K562 (cell line): ENCODE measurements around the gene SIRPG. TPM values are rescaled to one million over a fixed set of nuclear protein-coding genes. Genes with fewer than 3 reads are reported as not detected.
A peak's percentile ranks its signal among the peaks of the same experiment; 100 is the strongest.

Experiments
- ATAC-seq: fragments of 200-7000 bp; cut with Tn5 transposase; 3 replicates; pipeline ENCODE4 v1.9.1; 2020; ENCODE audit warnings: moderate library complexity
- BruUV-seq: library from RNA; stranded (reverse); fragments of 400-500 nt; replicated peaks from 2 replicates; lab custom pipeline; 2021; lab: Mats Ljungman, UMichigan
- CTCF ChIA-PET: fragments of 300-600 bp; formaldehyde crosslinking; extraction: SDS; loops from one replicate; lab custom pipeline; 2021; ENCODE audit warnings: low intra/inter-chr PET ratio; lab: Yijun Ruan, JAX
- POLR2A ChIA-PET: fragments of 300-600, 350-650 bp; sonication (Branson Sonifier 250); formaldehyde crosslinking; extraction: SDS; loops from one replicate; lab custom pipeline; 2021; ENCODE audit warnings: antibody characterized with exemption, inconsistent platforms; lab: Yijun Ruan, JAX
- DNase-seq, 4 experiments: peaks; one replicate each; pipeline versions ENCODE4 v3.0.0 to v3.0.0-alpha.2; 2011 to 2018; ENCODE audit warnings: low spot score in 3 of 4, mixed read lengths in 3 of 4; ENCODE audit errors: extremely low read depth in 1 of 4
- FAIRE-seq: peaks from 2 replicates; lab custom pipeline; 2011; peaks lifted over from hg19 to GRCh38; lab: Jason Lieb, UNC
- H2AFZ ChIP-seq: 2 replicates; pipeline ENCODE4 v1.6.0; 2011; ENCODE audit warnings: low read depth, low read length, control low read depth, inconsistent platforms
- H3K27ac ChIP-seq: fragments of 200-600 bp; 3 replicates; pipeline ENCODE4 v1.8.0; 2011; ENCODE audit warnings: low read depth, mild to moderate bottlenecking, control low read depth, inconsistent platforms, low read length, moderate library complexity, mixed read lengths; ENCODE audit errors: extremely low read depth
- H3K27me3 ChIP-seq, 2 experiments: fragments of 300-600 bp in 1 of 2; 2 replicates in 1 of 2; 3 replicates in 1 of 2; pipeline versions ENCODE4 v1.6.0 to v1.8.0; 2011; ENCODE audit warnings: inconsistent platforms in 2 of 2, low read length in 2 of 2, mild to moderate bottlenecking in 1 of 2, mixed read lengths in 1 of 2, moderate library complexity in 1 of 2; ENCODE audit not compliant: control insufficient read depth in 2 of 2, insufficient read depth in 2 of 2
- H3K36me3 ChIP-seq: fragments of 300-600 bp; 3 replicates; pipeline ENCODE4 v1.8.0; 2011; ENCODE audit warnings: mild to moderate bottlenecking, low read length, inconsistent platforms; ENCODE audit not compliant: control insufficient read depth, insufficient read depth
- H3K4me1 ChIP-seq, 2 experiments: fragments of 200-600 bp in 1 of 2; replicated peaks in 1 of 2; 2 replicates in 1 of 2; 3 replicates in 1 of 2; pipeline versions ENCODE4 v1.5.1 to v1.8.0; 2011; ENCODE audit warnings: inconsistent platforms in 2 of 2, low read length in 2 of 2, mild to moderate bottlenecking in 1 of 2, mixed read lengths in 1 of 2, moderate library complexity in 1 of 2; ENCODE audit not compliant: control insufficient read depth in 2 of 2, insufficient read depth in 2 of 2
- H3K4me2 ChIP-seq: 2 replicates; pipeline ENCODE4 v1.6.1; 2011; ENCODE audit warnings: low read length, control low read depth, inconsistent platforms, mixed read lengths; ENCODE audit not compliant: insufficient read depth
- H3K4me3 ChIP-seq: fragments of 200-600 bp; sonication (generic), shearing (Covaris generic); 2 replicates; pipeline ENCODE4 v1.5.1; 2016; ENCODE audit warnings: control low read depth, inconsistent platforms
- H3K79me2 ChIP-seq: fragments of 200-600 bp; 3 replicates; pipeline ENCODE4 v1.8.0; 2011; ENCODE audit warnings: low read length, inconsistent platforms; ENCODE audit not compliant: control insufficient read depth, insufficient read depth
- H3K9ac ChIP-seq, 2 experiments: 2 replicates each; pipeline versions ENCODE4 v1.6.0 to v1.6.1; 2011; ENCODE audit warnings: low read depth in 2 of 2, low read length in 2 of 2, control low read depth in 1 of 2, inconsistent platforms in 1 of 2, mild to moderate bottlenecking in 1 of 2, mixed read lengths in 1 of 2; ENCODE audit not compliant: insufficient read depth in 1 of 2
- H3K9me1 ChIP-seq: one replicate; pipeline ENCODE4 v1.6.0; 2011; ENCODE audit warnings: inconsistent platforms, mild to moderate bottlenecking, low read length, moderate library complexity; ENCODE audit not compliant: control insufficient read depth, insufficient read depth
- H3K9me3 ChIP-seq: replicated peaks from 2 replicates; pipeline ENCODE4 v1.5.1; 2011; ENCODE audit warnings: low read depth, low read length, inconsistent platforms; ENCODE audit not compliant: control insufficient read depth, insufficient read depth
- H4K20me1 ChIP-seq: replicated peaks from 2 replicates; pipeline ENCODE4 v1.6.1; 2011; ENCODE audit warnings: low read length, inconsistent platforms, mixed read lengths; ENCODE audit not compliant: control insufficient read depth, insufficient read depth
- BRCA1 ChIP-seq, 2 experiments: fragments of 450-650 bp in 1 of 2; sonication (generic) in 1 of 2; formaldehyde crosslinking in 1 of 2; IDR thresholded peaks; 2 replicates each; pipeline versions ENCODE4 v1.5.0 to v1.6.1; 2017 to 2020; ENCODE audit warnings: mild to moderate bottlenecking in 1 of 2, missing genetic modification reagents in 1 of 2
- EP400 ChIP-seq: fragments of 450-650 bp; IDR thresholded peaks from 2 replicates; pipeline ENCODE4 v1.6.1; 2017; ENCODE audit warnings: antibody characterized with exemption, mild to moderate bottlenecking, moderate library complexity
- GATA2 ChIP-seq: sonication (generic); formaldehyde crosslinking; IDR thresholded peaks from 2 replicates; pipeline ENCODE4 v1.4.0; 2020; ENCODE audit warnings: mild to moderate bottlenecking, missing genetic modification reagents
- SMC3 ChIP-seq: conservative IDR thresholded peaks from 2 replicates; pipeline ENCODE4 v1.6.1; 2011; ENCODE audit warnings: low read depth, low read length, improper control_type of control experiment; ENCODE audit not compliant: insufficient read depth
- ZBED1 ChIP-seq: IDR thresholded peaks from 2 replicates; pipeline ENCODE4 v1.6.1; 2014
- ZEB2 ChIP-seq: fragments of 450-650 bp; IDR thresholded peaks from 2 replicates; pipeline ENCODE4 v1.6.1; 2016
- WGBS: fragments of 100-300 bp; shearing (Covaris generic); methylation state at CpG from one replicate; pipeline ENCODE4 v1.1.6; 2016; ENCODE audit warnings: low coverage, mixed read lengths; ENCODE audit not compliant: insufficient coverage; ENCODE audit errors: missing lambda C conversion rate; 5-methylcytosine and 5-hydroxymethylcytosine counted together
- in situ Hi-C: fragments of 300-500 bp; cut with MboI; formaldehyde crosslinking; loops from 4 replicates; pipeline ENCODE4 v1.15.0; 2018; ENCODE audit warnings: inconsistent platforms, mixed read lengths
- intact Hi-C: fragments of 100-400 bp; cut with micrococcal nuclease; formaldehyde crosslinking; loops from 2 replicates; pipeline ENCODE4 v1.14.2; 2022
- polyA plus RNA-seq, 8 experiments: library from polyadenylated mRNA; depleted of rRNA in 4 of 8; stranded (reverse) in 5 of 8; unstranded in 3 of 8; fragments of >200 nt; fragmentation: Nextera tagmentation in 2 of 8; fragmentation: Illumina TruSeq in 1 of 8; extraction: Ambion mirVana in 2 of 8; extraction: Trizol in 1 of 8; gene quantifications; 2 replicates each; pipeline versions ENCODE4 v1.2.1 to v1.2.3, GENCODE V29; 2011 to 2014; ENCODE audit warnings: inconsistent platforms in 1 of 8, missing spikeins in 1 of 8
- total RNA-seq, 7 experiments: library from RNA; depleted of rRNA in 6 of 7; stranded (reverse); fragments of >200 nt in 6 of 7; fragmentation: Illumina TruSeq in 2 of 7; extraction: Trizol in 2 of 7; gene quantifications; 2 replicates each; pipeline versions ENCODE4 v1.2.1 to v1.2.3, GENCODE V29; 2011 to 2021; ENCODE audit warnings: low replicate concordance in 1 of 7
- TF ChIP-seq, protein P1 (sequence below), 3 experiments: IDR thresholded peaks in 2 of 3; conservative IDR thresholded peaks in 1 of 3; 2 replicates each; pipeline ENCODE4 v1.5.1; 2011 to 2012; ENCODE audit warnings: low read length in 3 of 3, mild to moderate bottlenecking in 3 of 3, control low read depth in 2 of 3, improper control_type of control experiment in 1 of 3, inconsistent platforms in 1 of 3, low read depth in 1 of 3, mixed read lengths in 1 of 3, moderate library complexity in 1 of 3; ENCODE audit not compliant: insufficient read depth in 2 of 3

The SIRPG gene
- total and polyA plus RNA-seq, 9 of the 15 experiments (the other 6 are each of a cell fraction or from before 2014, with no cell fraction given): not detected

DNA sequence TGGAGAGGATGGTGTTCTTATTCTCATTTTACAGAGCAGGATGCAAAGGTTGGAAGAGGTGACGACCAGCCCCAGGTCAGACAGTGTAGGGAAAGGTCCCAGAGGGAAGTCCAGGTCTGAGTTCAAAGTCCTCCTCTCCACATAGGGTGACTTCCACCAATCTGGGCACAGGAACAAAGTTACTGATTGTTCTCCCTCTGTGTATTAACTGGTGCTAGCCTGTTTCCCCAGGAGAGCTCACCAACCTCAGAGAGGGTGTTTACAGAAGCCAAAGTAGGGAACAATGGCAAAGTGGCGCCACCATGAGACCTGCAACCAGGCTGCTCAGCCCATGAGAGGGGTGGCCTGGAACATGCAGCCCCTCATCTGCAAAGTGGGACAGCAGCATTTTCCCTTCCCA is 21.0 kb downstream of the SIRPG start:
- ChIA-PET POLR2A (no interaction called here), CTCF (no interaction called here)
- no peak for FAIRE-seq
- Histone ChIP-seq H2AFZ (no peak overlapping the region), H4K20me1 (no peaks in the 10 kb centered on the region), H3K79me2 (no peaks in the 10 kb centered on the region), H3K4me3 (no peak overlapping the region), H3K4me1 (no peaks in the 10 kb centered on the region), H3K27ac (no peak overlapping the region), H3K9me1 (no peaks in the 10 kb centered on the region), H3K36me3 (no peaks in the 10 kb centered on the region), H3K9me3 (no peaks in the 10 kb centered on the region), H3K9ac (no peak overlapping the region), H3K4me2 (no peak overlapping the region), H3K27me3 (no peaks in the 10 kb centered on the region)
- in situ Hi-C loops: no loop called here
- no peak for ATAC-seq
- DNase-seq: no peak
- TF ChIP-seq BRCA1 (IDR thresholded peaks at IDR 0.05) (no peak), BRCA1 (CRISPR knock-in tag; IDR thresholded peaks at IDR 0.05) (no peak), ZBED1 (no peak), GATA2 (no peak), EP400 (no peak), ZEB2 (no peak), SMC3 (no peak)
- TF ChIP-seq, protein P1, sequence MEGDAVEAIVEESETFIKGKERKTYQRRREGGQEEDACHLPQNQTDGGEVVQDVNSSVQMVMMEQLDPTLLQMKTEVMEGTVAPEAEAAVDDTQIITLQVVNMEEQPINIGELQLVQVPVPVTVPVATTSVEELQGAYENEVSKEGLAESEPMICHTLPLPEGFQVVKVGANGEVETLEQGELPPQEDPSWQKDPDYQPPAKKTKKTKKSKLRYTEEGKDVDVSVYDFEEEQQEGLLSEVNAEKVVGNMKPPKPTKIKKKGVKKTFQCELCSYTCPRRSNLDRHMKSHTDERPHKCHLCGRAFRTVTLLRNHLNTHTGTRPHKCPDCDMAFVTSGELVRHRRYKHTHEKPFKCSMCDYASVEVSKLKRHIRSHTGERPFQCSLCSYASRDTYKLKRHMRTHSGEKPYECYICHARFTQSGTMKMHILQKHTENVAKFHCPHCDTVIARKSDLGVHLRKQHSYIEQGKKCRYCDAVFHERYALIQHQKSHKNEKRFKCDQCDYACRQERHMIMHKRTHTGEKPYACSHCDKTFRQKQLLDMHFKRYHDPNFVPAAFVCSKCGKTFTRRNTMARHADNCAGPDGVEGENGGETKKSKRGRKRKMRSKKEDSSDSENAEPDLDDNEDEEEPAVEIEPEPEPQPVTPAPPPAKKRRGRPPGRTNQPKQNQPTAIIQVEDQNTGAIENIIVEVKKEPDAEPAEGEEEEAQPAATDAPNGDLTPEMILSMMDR (IDR thresholded peaks at IDR 0.05 in 2 of 3, conservative IDR thresholded peaks at IDR 0.05 in 1 of 3; ENCODE audit: insufficient read depth in 2 of 3, low read depth in 1 of 3, low read length in 3 of 3): 0 out of 6 replicates have a peak, but pooled peaks of 1 of the 3 experiments have one; percentile 4
- no TSS peak for BruUV-seq
- 0% methylated on average over 2 of the region's 2 CpGs for WGBS
- intact Hi-C loops: no loop called here
